Endothelial cell of umbilical vein (primary cell): Measurements from ENCODE around the gene SPPL2B. TPM values are rescaled to one million over a fixed set of nuclear protein-coding genes. Genes with fewer than 3 reads are reported as not detected.
A peak's percentile ranks its signal among the peaks of the same experiment; 100 is the strongest.

Source experiments
- BruUV-seq: library from RNA; stranded (reverse); fragments of 400-500 nt; replicated peaks from 2 replicates; lab custom pipeline; 2021; lab: Mats Ljungman, UMichigan
- CTCF ChIA-PET: fragments of 300-600, 350-600 bp; sonication (Branson Sonifier 250); formaldehyde crosslinking; loops from one replicate; lab custom pipeline; 2021; ENCODE audit warnings: antibody characterized with exemption, inconsistent platforms; lab: Charles Lee
- POLR2A ChIA-PET: fragments of 300-600, 350-600 bp; sonication (Branson Sonifier 250); formaldehyde crosslinking; loops from one replicate; lab custom pipeline; 2021; ENCODE audit warnings: antibody characterized with exemption, inconsistent platforms; lab: Charles Lee
- DNase-seq: peaks from one replicate; pipeline ENCODE4 v3.0.0-alpha.2; 2011; ENCODE audit warnings: low read depth, low spot score
- FAIRE-seq: peaks from 2 replicates; lab custom pipeline; 2011; peaks lifted over from hg19 to GRCh38; lab: Jason Lieb, UNC
- H2AFZ ChIP-seq: 2 replicates; pipeline ENCODE4 v1.6.0; 2012; ENCODE audit warnings: low read depth, low read length, control low read depth, inconsistent platforms
- H3K27ac ChIP-seq: 2 replicates; pipeline ENCODE4 v1.5.1; 2011; ENCODE audit warnings: low read depth, mild to moderate bottlenecking, control low read depth, low read length, moderate library complexity; ENCODE audit not compliant: insufficient read depth
- H3K27me3 ChIP-seq, 2 experiments: 2 replicates each; pipeline versions ENCODE4 v1.6.0 to v1.6.1; 2011; ENCODE audit warnings: low read length in 2 of 2, mixed read lengths in 1 of 2; ENCODE audit not compliant: control insufficient read depth in 2 of 2, insufficient read depth in 2 of 2
- H3K36me3 ChIP-seq, 2 experiments: 2 replicates in 1 of 2; 3 replicates in 1 of 2; pipeline ENCODE4 v1.5.1; 2011; ENCODE audit warnings: low read length in 2 of 2, mild to moderate bottlenecking in 1 of 2, moderate library complexity in 1 of 2; ENCODE audit not compliant: control insufficient read depth in 2 of 2, insufficient read depth in 2 of 2; ENCODE audit errors: extremely low read depth in 1 of 2
- H3K4me1 ChIP-seq: 3 replicates; pipeline ENCODE4 v1.5.1; 2011; ENCODE audit warnings: mild to moderate bottlenecking, low read length; ENCODE audit not compliant: control insufficient read depth, insufficient read depth; ENCODE audit errors: extremely low read depth
- H3K4me2 ChIP-seq: 2 replicates; pipeline ENCODE4 v1.6.1; 2011; ENCODE audit warnings: low read length, control low read depth, mixed read lengths; ENCODE audit not compliant: insufficient read depth
- H3K4me3 ChIP-seq, 3 experiments: fragments of 200-600 bp in 1 of 3; sonication (generic), shearing (Covaris generic) in 1 of 3; replicated peaks in 1 of 3; 2 replicates each; pipeline ENCODE4 v1.5.1; 2011 to 2016; ENCODE audit warnings: control low read depth in 3 of 3, low read length in 3 of 3, mild to moderate bottlenecking in 2 of 3, inconsistent platforms in 1 of 3, low read depth in 1 of 3, moderate library complexity in 1 of 3; ENCODE audit not compliant: insufficient read depth in 1 of 3
- H3K79me2 ChIP-seq: 2 replicates; pipeline ENCODE4 v1.6.0; 2012; ENCODE audit warnings: low read length, inconsistent platforms; ENCODE audit not compliant: control insufficient read depth, insufficient read depth
- H3K9ac ChIP-seq: replicated peaks from 2 replicates; pipeline ENCODE3; 2011; ENCODE audit warnings: low read length, control low read depth; ENCODE audit not compliant: insufficient read depth; ENCODE audit errors: extremely low read depth
- H3K9me1 ChIP-seq: replicated peaks from 3 replicates; pipeline ENCODE4 v1.6.0; 2011; ENCODE audit warnings: mild to moderate bottlenecking, low read length; ENCODE audit not compliant: control insufficient read depth, insufficient read depth; ENCODE audit errors: extremely low read depth
- H3K9me3 ChIP-seq: replicated peaks from 2 replicates; pipeline ENCODE4 v1.5.1; 2012; ENCODE audit warnings: low read length, inconsistent platforms; ENCODE audit not compliant: control insufficient read depth, insufficient read depth
- H4K20me1 ChIP-seq: replicated peaks from 2 replicates; pipeline ENCODE3; 2011; ENCODE audit warnings: mild to moderate bottlenecking, low read length; ENCODE audit not compliant: control insufficient read depth, insufficient read depth; ENCODE audit errors: extremely low read depth
- EZH2 ChIP-seq: IDR thresholded peaks from 2 replicates; pipeline ENCODE4 v1.6.1; 2012; ENCODE audit warnings: borderline replicate concordance, low read depth, mild to moderate bottlenecking, moderate library complexity, low read length, inconsistent platforms; ENCODE audit not compliant: severe bottlenecking
- FOS ChIP-seq: IDR thresholded peaks from 2 replicates; pipeline ENCODE4 v1.6.1; 2011; ENCODE audit warnings: mild to moderate bottlenecking, low read length, moderate library complexity, borderline replicate concordance; ENCODE audit not compliant: insufficient read depth
- GATA2 ChIP-seq: IDR thresholded peaks from 2 replicates; pipeline ENCODE4 v1.7.0; 2011; ENCODE audit warnings: low read depth, mild to moderate bottlenecking, moderate library complexity, mixed read lengths, low read length; ENCODE audit not compliant: insufficient read length, insufficient read depth
- JUN ChIP-seq: IDR thresholded peaks from 2 replicates; pipeline ENCODE4 v1.6.1; 2011; ENCODE audit warnings: borderline replicate concordance, low read depth; ENCODE audit not compliant: insufficient read length, insufficient read depth
- MYC ChIP-seq: IDR thresholded peaks from one replicate; pipeline ENCODE4 v1.6.1; 2011; ENCODE audit warnings: mild to moderate bottlenecking, low read depth, low read length
- POLR2A ChIP-seq: IDR thresholded peaks from 2 replicates; pipeline ENCODE4 v1.6.1; 2012; ENCODE audit warnings: low read depth, mild to moderate bottlenecking, control low read depth, low read length
- POLR2AphosphoS5 ChIP-seq: IDR thresholded peaks from 2 replicates; pipeline ENCODE4 v1.6.1; 2012; ENCODE audit warnings: low read depth, mild to moderate bottlenecking, control low read depth, low read length, moderate library complexity; ENCODE audit not compliant: insufficient read depth
- dilution Hi-C: fragments of 300-500 bp; cut with MboI; formaldehyde crosslinking; loops from one replicate; pipeline ENCODE4 v1.15.0; 2019; ENCODE audit warnings: low sequenced_read_pairs; ENCODE audit not compliant: extremely low pct_ligation_motif_present
- intact Hi-C: fragments of 100-400 bp; cut with micrococcal nuclease; formaldehyde crosslinking; loops from one replicate; pipeline ENCODE4 v1.10.0; 2022
- polyA plus RNA-seq, 4 experiments: library from polyadenylated mRNA; depleted of rRNA in 3 of 4; stranded (reverse) in 3 of 4; unstranded in 1 of 4; fragments of >200 nt; gene quantifications; 2 replicates each; pipeline versions ENCODE4 v1.2.1 to v1.2.3, GENCODE V29; 2011 to 2012; ENCODE audit warnings: missing spikeins in 1 of 4
- total RNA-seq: library from RNA; stranded (reverse); gene quantifications from 2 replicates; pipeline ENCODE4 v1.2.3, GENCODE V29; 2021
- TF ChIP-seq, protein P1 (sequence below): IDR thresholded peaks from 2 replicates; pipeline ENCODE4 v1.6.1; 2011; ENCODE audit not compliant: insufficient read depth, insufficient read length

SPPL2B gene
- total and polyA plus RNA-seq, 2 donors (not counting 3 experiments of a cell fraction or from before 2014, with no cell fraction given) = 60.7 to 62.7 TPM

DNA sequence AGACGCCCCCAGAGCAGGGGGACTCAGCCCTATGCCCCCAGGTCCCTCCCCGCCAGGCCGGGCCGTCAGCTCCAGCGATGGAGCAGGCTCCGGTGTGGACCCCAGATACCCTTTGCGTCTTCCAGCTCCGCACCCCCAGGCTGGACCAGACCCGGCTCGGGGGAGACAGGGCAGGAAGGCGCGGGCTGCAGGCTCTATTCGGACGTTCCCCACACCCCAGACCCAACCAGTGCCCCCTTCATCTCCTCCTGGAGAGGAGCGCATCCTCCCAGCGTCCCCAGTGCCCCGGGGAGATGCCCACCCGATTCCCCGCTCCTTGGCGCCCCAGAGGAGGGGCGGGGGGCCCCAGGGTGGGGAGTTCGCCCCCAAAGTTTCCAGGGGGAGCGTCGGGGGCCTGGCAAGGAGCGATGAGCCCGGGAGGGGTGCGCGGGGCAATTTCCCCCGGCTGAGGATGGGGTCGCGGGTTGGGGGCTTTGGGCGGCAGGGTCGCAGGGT is 20.9 kb upstream of the SPPL2B start:
- Histone ChIP-seq H2AFZ (no peak overlapping the region), H3K27ac (no peak overlapping the region), H3K4me2 (no peak overlapping the region), H3K4me3 (no peak overlapping the region), H3K79me2 (no peaks in the 10 kb centered on the region), H3K9me1 (no peaks in the 10 kb centered on the region), H3K4me1 (no peaks in the 10 kb centered on the region), H3K9ac (no peak overlapping the region), H3K9me3 (no peaks in the 10 kb centered on the region), H4K20me1 (no peaks in the 10 kb centered on the region), H3K36me3 (no peaks in the 10 kb centered on the region), H3K27me3 (peaks cover 10 to 22% of the 10 kb centered on the region in 2 experiments)
- intact Hi-C loops = no loop called here
- TF ChIP-seq POLR2A (no peak), MYC (no peak), EZH2 (peak; percentile 74), FOS (no peak), GATA2 (no peak), POLR2AphosphoS5 (no peak)
- TF ChIP-seq, protein P1, sequence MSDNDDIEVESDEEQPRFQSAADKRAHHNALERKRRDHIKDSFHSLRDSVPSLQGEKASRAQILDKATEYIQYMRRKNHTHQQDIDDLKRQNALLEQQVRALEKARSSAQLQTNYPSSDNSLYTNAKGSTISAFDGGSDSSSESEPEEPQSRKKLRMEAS = no peak
- ChIA-PET POLR2A (no interaction called here), CTCF (no interaction called here)
- FAIRE-seq = no peak
- dilution Hi-C loops = no loop called here
- no peak for DNase-seq
- BruUV-seq = no TSS peak

GRCh38 chr19:2308114-2308556 is 20.3 kb upstream of the SPPL2B start, which contains the start of gene LINGO3:
Gene LINGO3 (minus strand): TSS chr19:2308154. CDS start chr19:2291776, 16,378 bp downstream.
- Histone ChIP-seq H3K9me3 (no peaks in the 10 kb centered on the region), H3K4me3 (no peak within 1 kb of the TSS), H3K27ac (no peak within 1 kb of the TSS), H3K4me2 (no peak within 1 kb of the TSS), H3K79me2 (no peaks in the 10 kb centered on the region), H3K27me3 (peaks cover 10 to 22% of the 10 kb centered on the region in 2 experiments), H3K4me1 (no peaks in the 10 kb centered on the region), H3K9ac (no peak within 1 kb of the TSS), H4K20me1 (no peaks in the 10 kb centered on the region), H3K36me3 (no peaks in the 10 kb centered on the region), H3K9me1 (no peaks in the 10 kb centered on the region), H2AFZ (no peak within 1 kb of the TSS)
- dilution Hi-C loops = no loop called here
- no peak for FAIRE-seq
- no peak for DNase-seq
- intact Hi-C loops = no loop called here
- ChIA-PET POLR2A (no interaction called here), CTCF (no interaction called here)
- no peak for TF ChIP-seq MYC
- TF ChIP-seq, protein P1 = no peak
- peak; percentile 69 for TF ChIP-seq EZH2
- TF ChIP-seq GATA2 = no peak
- no peak for TF ChIP-seq JUN
- BruUV-seq = no TSS peak
